GM18507 (cell line): Measurements from ENCODE around the gene IQSEC3.
A peak's percentile ranks its signal among the peaks of the same experiment; 100 is the strongest.
"Not testable (repeated sequence)": the region's sequence is repeated elsewhere in the genome, so short reads cannot be mapped to it uniquely, and the experiment has no call there.

ENCODE experiments used
- DNase-seq: peaks from one replicate; pipeline ENCODE4 v3.0.0; 2011; ENCODE audit warnings: low read depth; ENCODE audit not compliant: insufficient read length; ENCODE audit errors: extremely low spot score
- FAIRE-seq: peaks from 2 replicates; lab custom pipeline; 2011; peaks lifted over from hg19 to GRCh38; lab: Jason Lieb, UNC

IQSEC3 gene

GRCh38 chr12:130519-130918, 64.0 kb downstream of the IQSEC3 start:
- FAIRE-seq (no peak), DNase-seq (no peak)

GRCh38 chr12:131008-131407, 64.4 kb downstream of the IQSEC3 start:
- DNase-seq: no peak
- FAIRE-seq: no peak

DNA sequence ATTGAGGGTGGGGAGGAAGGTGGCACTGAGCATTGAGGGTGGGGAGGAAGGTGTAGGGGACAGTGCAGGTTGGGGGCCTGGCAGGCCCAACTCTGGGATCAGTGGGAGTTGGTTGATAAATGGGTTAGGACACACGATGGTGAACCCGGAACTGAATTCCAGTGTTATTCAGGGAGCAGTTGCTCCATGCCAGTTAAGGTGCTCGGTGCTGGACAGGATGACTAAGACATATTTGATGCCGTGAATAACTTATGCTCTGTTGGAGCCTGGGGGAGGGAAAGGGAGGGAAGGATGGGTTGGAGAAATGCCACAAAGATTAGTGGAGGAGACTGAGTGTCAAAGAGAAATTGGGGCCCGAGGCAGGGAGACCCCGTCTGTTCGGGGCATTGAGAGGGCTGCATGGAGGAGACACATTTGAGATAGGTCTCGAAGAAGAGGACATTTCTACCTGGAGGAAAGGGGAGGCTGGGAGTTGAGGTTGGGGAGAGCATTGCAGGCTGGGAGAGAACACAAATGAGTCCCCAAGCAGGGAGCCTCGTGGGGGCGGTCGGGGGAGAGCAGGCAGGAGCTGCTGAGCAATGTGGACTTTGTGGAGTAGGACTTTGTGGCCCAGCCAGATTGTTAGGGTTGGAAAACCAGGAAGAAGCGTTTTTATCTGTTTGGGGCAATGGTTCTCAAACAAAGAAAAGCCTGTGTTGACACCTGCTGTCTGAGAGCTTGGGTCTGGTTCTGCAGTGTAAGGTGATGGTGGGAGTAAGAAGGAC, 65.3 kb downstream of the IQSEC3 start:
- no peak for FAIRE-seq
- DNase-seq: no peak

- FAIRE-seq, DNase-seq: not testable (repeated sequence)
These were observed 67.2 kb downstream of the IQSEC3 start for GRCh38 chr12:133616-134232.

DNA sequence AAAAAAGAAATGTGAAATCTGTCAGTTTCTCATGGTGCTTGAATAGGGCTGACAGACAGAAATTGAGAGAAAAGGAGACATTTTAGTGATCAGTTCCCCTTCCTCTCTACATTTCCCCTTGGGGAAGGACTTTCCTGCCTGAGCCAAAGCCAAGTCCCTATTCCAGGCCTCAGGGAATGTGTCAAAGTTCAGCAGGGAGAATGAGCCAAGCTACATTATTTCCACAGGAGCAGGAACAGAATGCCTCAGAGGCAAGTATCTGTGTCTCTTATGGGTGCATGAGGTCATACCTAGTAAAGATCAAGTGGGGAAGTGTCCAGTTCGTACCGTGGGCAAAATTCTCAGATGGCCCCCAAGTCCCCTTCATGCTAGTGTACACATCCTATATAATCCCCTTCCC, 68.6 kb downstream of the IQSEC3 start:
- no peak for DNase-seq
- FAIRE-seq: no peak

DNA sequence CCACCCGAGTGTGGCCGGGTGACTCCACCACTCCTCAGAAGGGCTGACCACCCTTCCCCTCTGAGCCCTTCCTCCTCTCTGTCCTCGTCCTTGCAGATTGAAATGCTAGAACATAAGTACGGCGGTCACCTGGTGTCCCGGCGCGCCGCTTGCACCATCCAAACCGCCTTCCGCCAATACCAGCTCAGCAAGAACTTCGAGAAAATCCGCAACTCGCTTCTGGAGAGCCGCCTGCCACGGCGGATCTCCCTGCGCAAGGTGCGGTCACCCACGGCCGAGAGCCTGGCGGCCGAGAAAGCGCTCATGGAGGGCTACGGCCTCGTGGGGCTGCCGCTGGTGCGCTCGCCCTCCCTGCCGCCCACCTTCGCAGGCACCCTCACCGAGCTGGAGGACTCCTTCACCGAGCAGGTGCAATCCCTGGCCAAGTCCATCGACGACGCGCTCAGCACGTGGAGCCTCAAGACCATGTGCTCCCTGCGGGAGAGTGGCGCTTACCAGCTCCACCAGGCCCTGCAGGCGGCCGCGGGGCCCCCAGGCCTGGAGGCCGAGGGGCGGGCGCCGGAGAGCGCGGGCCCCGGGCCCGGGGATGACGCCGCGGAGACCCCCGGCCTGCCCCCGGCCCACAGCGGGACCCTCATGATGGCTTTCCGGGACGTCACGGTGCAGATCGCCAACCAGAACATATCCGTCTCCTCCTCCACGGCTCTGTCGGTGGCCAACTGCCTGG, 71.8 kb downstream of the IQSEC3 start:
- DNase-seq: no peak

DNA sequence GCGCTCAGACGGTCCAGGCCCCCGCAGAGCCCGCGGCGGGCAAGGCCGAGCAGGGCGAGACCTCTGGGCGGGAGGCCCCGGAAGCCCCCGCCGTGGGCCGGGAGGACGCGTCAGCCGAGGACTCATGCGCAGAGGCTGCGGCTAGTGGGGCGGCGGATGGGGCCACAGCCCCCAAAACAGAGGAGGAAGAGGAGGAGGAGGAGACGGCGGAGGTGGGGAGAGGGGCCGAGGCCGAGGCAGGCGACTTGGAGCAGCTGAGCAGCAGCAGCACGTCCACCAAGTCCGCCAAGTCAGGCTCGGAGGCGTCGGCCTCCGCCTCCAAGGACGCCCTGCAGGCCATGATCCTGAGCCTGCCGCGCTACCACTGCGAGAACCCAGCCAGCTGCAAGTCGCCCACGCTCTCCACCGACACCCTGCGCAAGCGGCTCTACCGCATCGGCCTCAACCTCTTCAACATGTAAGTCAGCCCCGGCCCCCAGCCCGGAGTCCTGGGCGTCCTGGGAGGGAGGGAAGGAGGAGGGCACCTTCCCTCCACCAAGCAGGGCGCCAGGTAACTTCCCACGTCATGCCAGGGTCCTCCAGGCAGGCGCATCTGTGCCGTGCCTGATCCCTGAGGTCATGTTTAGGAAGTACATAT, 72.4 kb downstream of the IQSEC3 start:
- no peak for DNase-seq

More for the DNA sequence above, 71.8 kb downstream of the IQSEC3 start:
- no peak for FAIRE-seq

DNA sequence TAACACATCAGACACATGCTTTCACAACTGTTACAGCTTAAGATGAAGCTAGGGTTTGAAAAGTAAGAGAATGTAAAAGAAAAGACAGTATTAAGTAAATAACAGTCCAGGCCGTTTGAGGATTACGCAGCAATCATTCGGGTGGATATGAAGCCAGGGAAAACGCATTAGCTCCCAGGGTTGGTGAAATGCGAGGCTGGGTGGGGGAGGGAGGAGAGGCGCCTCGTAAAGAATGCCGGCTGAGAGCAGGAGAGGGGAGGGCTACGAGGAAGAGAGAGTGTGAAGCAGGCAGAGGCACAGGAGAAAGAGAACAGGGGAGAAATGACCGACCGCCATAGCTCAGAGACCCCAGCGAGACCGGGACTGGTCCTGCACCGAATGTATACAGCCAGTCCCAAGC, 73.0 kb downstream of the IQSEC3 start:
- DNase-seq (no peak), FAIRE-seq (no peak)

More for the DNA sequence above, 72.4 kb downstream of the IQSEC3 start:
- FAIRE-seq: no peak

- no peak for DNase-seq
- no peak for FAIRE-seq
These were observed 73.6 kb downstream of the IQSEC3 start for GRCh38 chr12:140162-140561.

DNA sequence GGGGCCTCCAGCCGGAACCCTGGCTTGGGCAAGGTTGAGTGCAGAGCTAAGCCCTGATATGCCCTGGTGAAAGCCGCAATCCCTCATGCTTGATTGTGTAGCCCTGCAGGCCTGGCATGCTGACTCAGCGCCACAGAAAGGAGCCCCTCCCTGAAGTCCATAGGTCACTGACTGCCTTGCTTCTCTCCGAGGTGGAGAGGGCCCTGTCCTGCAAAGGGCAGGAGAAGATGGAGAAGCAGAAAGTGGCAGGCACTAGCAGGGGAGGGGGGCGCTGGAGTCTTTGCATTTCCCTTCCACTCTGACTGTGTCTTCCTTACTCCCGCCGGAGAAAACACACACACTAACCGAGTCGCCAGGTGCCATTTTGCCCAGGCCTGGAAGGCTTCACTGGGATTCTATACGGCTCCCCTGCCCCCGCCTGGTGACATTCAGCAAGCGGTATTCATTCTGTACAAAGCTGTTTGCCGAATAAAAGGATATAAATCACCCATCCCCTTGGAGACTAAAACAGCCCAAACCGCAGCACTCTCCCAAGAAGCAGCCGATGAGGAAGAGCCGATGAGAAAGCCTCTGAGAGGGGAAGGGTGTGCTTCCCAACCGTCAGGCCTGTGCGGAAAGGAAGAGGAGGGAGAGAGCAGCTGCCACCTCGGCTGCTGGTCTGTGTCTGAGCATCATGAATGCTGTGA, 77.5 kb downstream of the IQSEC3 start:
- DNase-seq (no peak), FAIRE-seq (no peak)

DNA sequence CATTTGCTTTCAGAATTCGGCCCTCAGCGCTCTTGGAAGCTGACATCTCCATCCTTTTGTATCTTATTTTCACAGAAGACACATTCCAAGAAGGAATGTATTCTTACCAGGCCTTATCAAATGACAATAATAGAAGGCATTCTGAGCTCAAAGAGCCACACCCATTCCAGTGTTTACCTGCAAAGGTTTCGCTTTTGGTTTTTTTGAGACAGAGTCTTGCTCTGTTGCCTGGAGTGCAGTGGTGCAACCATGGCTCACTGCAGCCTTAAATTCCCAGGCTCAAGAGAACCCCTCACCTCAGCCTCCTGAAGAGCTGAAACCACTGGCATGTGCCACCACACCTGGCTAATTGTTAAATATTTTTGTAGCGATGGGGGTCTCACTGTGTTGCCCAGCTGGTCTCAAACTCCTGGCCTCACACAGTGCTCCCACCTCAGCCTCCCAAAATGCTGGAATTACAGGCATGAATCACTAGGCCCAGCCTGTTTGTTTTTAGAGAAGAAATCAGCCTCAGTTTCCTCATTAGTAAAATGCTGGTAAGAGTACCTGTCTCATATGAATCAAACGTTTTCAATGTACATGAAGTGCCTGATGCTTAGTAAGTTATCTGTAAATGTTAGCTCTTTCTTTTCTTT, 78.2 kb downstream of the IQSEC3 start:
- DNase-seq (no peak), FAIRE-seq (no peak)

DNA sequence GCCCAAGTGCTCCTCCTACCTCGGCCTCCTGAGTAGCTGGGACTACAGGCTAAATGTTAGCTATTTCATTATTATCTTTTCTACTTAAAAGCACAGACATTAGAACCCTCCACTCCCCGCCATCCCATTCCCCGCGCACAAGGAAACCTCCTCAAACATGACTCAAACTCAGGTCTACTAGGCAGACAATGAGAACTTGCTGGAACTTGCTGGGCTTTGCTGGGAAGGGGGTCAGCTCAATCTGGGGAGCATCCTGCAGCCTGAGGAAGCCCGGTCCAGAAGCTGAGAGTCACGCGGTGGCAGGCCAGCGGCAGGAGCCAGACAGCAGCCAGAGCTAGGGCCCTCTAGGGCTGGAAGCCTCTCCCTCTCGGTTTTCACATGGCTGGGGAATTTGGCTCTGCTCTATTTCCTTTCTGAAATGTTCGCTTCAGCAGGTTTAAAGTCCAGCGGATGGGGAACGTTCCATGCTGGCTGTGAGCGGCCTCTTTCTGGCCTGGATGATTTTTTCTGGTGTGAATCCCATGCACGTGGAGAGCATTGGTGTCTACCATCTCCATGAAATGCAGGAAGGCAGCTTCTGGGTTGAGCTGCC, 78.9 kb downstream of the IQSEC3 start:
- FAIRE-seq (no peak), DNase-seq (no peak)

GRCh38 chr12:147242-147641, 80.7 kb downstream of the IQSEC3 start:
- FAIRE-seq: no peak
- no peak for DNase-seq

GRCh38 chr12:148676-149416, 82.3 kb downstream of the IQSEC3 start:
- DNase-seq (no peak), FAIRE-seq (no peak)

DNA sequence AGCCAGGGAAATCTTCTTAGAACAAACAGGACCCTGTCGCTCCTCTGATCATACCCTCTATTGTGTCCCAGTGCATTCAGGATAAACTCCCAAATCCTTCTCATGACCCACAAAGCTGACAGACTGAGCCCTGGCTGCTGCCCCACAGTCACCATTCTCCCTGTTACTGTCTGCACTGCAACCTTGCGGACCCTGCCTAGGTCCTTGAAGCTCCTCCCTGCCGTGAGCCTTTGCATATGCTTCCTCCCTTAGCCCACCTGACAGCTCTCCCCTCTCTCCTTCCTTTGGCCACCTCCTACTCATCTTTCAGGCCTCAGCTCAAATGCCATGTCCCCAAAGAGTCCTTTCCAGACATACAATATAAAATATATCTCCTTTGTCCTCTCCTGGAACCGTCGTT, 85.0 kb downstream of the IQSEC3 start:
- no peak for FAIRE-seq
- no peak for DNase-seq

DNA sequence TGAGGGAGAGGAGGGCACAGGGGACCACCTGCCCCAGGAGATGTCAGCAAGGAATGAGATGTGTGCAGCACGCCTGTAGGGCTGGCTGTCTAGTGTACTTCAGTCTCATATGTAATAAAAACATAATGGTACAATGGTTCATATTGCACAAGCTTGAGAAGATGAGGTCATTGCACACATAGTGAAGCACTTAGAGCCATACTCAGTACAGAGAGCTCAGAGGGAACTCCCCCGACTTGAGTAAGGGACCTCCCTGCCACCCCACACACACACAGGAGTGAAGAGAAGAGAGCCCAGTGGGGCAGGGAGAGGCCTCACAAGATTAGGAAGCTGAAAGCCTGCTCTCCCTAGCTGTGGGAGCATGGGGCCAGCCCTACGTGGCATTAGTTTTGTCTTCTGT, 85.9 kb downstream of the IQSEC3 start:
- FAIRE-seq (no peak), DNase-seq (no peak)

DNA sequence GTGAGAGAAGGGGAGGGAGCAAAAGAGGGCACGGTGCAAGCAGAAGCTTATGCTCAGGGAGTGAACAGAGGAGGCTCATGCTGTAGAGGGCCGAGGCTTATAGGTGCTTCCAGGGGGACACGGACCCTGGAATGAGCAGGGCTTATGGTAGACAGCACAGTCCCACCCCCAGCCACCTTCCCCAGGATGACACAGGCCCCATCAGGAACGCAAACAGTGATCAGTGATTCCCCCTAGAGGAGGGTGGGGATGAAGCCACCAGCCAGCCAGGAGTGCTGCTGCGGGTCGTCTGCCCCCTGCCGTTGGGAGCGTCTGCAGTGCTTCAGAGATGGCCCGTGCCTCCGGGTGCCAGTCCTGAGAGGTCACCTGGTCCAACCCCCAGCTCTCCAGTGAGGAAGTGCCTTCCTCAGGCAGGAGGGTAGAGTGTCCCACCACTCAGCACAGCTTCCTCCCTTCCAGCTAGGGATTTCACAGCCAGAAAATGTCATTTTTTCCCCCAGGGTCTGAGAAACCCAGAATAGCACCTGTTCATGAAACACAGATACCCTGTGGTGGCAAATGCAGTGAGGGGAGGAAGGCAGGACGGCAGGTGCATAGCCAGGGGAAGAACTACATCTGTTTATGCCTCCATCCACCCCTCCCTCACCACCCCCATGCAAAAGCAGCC, 86.6 kb downstream of the IQSEC3 start:
- FAIRE-seq (peak; percentile 73), DNase-seq (peak; percentile 33)

GRCh38 chr12:154058-154457, 87.5 kb downstream of the IQSEC3 start:
- FAIRE-seq: no peak
- no peak for DNase-seq
